Measurements from ENCODE around the gene CCDC150. TPM values are rescaled to one million over a fixed set of nuclear protein-coding genes. Genes with fewer than 3 reads are reported as not detected.

Gene CCDC150
- total and polyA plus RNA-seq, 2 of the 8 experiments (the other 6 are each of a cell fraction or from before 2014, with no cell fraction given) = 8.3 to 31.9 TPM

DNA sequence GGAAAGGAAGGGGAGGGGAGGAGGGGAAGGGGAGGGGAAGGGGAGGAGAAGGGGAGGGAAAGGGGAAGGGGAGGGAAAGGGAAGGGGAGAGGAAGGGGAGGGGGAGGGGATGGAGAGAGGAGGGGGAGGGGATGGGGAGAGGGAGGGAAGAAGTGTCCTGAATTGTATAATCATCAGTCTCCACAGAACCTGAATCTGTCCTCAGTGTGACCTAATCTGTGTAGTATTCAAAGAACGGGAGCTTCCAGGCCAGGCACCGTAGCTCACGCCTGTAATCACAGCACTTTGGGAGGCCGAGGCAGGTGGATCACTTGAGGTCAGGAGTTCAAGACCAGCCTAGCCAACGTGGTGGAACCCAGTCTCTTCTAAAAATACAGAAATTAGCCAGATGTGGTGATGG lies 41.1 kb upstream of the CCDC150 start (continued):
- TF ChIP-seq, protein P1, sequence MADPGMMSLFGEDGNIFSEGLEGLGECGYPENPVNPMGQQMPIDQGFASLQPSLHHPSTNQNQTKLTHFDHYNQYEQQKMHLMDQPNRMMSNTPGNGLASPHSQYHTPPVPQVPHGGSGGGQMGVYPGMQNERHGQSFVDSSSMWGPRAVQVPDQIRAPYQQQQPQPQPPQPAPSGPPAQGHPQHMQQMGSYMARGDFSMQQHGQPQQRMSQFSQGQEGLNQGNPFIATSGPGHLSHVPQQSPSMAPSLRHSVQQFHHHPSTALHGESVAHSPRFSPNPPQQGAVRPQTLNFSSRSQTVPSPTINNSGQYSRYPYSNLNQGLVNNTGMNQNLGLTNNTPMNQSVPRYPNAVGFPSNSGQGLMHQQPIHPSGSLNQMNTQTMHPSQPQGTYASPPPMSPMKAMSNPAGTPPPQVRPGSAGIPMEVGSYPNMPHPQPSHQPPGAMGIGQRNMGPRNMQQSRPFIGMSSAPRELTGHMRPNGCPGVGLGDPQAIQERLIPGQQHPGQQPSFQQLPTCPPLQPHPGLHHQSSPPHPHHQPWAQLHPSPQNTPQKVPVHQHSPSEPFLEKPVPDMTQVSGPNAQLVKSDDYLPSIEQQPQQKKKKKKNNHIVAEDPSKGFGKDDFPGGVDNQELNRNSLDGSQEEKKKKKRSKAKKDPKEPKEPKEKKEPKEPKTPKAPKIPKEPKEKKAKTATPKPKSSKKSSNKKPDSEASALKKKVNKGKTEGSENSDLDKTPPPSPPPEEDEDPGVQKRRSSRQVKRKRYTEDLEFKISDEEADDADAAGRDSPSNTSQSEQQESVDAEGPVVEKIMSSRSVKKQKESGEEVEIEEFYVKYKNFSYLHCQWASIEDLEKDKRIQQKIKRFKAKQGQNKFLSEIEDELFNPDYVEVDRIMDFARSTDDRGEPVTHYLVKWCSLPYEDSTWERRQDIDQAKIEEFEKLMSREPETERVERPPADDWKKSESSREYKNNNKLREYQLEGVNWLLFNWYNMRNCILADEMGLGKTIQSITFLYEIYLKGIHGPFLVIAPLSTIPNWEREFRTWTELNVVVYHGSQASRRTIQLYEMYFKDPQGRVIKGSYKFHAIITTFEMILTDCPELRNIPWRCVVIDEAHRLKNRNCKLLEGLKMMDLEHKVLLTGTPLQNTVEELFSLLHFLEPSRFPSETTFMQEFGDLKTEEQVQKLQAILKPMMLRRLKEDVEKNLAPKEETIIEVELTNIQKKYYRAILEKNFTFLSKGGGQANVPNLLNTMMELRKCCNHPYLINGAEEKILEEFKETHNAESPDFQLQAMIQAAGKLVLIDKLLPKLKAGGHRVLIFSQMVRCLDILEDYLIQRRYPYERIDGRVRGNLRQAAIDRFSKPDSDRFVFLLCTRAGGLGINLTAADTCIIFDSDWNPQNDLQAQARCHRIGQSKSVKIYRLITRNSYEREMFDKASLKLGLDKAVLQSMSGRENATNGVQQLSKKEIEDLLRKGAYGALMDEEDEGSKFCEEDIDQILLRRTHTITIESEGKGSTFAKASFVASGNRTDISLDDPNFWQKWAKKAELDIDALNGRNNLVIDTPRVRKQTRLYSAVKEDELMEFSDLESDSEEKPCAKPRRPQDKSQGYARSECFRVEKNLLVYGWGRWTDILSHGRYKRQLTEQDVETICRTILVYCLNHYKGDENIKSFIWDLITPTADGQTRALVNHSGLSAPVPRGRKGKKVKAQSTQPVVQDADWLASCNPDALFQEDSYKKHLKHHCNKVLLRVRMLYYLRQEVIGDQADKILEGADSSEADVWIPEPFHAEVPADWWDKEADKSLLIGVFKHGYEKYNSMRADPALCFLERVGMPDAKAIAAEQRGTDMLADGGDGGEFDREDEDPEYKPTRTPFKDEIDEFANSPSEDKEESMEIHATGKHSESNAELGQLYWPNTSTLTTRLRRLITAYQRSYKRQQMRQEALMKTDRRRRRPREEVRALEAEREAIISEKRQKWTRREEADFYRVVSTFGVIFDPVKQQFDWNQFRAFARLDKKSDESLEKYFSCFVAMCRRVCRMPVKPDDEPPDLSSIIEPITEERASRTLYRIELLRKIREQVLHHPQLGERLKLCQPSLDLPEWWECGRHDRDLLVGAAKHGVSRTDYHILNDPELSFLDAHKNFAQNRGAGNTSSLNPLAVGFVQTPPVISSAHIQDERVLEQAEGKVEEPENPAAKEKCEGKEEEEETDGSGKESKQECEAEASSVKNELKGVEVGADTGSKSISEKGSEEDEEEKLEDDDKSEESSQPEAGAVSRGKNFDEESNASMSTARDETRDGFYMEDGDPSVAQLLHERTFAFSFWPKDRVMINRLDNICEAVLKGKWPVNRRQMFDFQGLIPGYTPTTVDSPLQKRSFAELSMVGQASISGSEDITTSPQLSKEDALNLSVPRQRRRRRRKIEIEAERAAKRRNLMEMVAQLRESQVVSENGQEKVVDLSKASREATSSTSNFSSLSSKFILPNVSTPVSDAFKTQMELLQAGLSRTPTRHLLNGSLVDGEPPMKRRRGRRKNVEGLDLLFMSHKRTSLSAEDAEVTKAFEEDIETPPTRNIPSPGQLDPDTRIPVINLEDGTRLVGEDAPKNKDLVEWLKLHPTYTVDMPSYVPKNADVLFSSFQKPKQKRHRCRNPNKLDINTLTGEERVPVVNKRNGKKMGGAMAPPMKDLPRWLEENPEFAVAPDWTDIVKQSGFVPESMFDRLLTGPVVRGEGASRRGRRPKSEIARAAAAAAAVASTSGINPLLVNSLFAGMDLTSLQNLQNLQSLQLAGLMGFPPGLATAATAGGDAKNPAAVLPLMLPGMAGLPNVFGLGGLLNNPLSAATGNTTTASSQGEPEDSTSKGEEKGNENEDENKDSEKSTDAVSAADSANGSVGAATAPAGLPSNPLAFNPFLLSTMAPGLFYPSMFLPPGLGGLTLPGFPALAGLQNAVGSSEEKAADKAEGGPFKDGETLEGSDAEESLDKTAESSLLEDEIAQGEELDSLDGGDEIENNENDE (IDR thresholded peaks at IDR 0.05; ENCODE audit: insufficient replicate concordance, low read length) = no peak
- no peak for TF ChIP-seq CBX5 (IDR thresholded peaks at IDR 0.05; ENCODE audit: low read depth, low read length)
- no peak for TF ChIP-seq TEAD4 (IDR thresholded peaks at IDR 0.05; ENCODE audit: low read depth, low read length)
- TF ChIP-seq RAD21 (IDR thresholded peaks at IDR 0.05 in 1 of 2, conservative IDR thresholded peaks at IDR 0.05 in 1 of 2; ENCODE audit: low read depth in 2 of 2, low read length in 2 of 2) = no peak
- no peak for TF ChIP-seq TCF12 (IDR thresholded peaks at IDR 0.05; ENCODE audit: low read depth, low read length)
- TF ChIP-seq CHD1 (IDR thresholded peaks at IDR 0.05; ENCODE audit: low read depth, low read length) = no peak
- no peak for TF ChIP-seq SP1 (IDR thresholded peaks at IDR 0.05; ENCODE audit: low read depth, low read length)
- TF ChIP-seq KDM4A (IDR thresholded peaks at IDR 0.05; ENCODE audit: low read depth, low read length, severe bottlenecking) = no peak
- TF ChIP-seq, protein P2, sequence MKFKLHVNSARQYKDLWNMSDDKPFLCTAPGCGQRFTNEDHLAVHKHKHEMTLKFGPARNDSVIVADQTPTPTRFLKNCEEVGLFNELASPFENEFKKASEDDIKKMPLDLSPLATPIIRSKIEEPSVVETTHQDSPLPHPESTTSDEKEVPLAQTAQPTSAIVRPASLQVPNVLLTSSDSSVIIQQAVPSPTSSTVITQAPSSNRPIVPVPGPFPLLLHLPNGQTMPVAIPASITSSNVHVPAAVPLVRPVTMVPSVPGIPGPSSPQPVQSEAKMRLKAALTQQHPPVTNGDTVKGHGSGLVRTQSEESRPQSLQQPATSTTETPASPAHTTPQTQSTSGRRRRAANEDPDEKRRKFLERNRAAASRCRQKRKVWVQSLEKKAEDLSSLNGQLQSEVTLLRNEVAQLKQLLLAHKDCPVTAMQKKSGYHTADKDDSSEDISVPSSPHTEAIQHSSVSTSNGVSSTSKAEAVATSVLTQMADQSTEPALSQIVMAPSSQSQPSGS (IDR thresholded peaks at IDR 0.05; ENCODE audit: low read length) = no peak
- no peak for TF ChIP-seq GTF2F1 (IDR thresholded peaks at IDR 0.05; ENCODE audit: borderline replicate concordance, low read depth, low read length)
